HG03571 (cell line): ENCODE measurements around the gene HMCN1.

Experiments used
- ATAC-seq: cut with Tn5 transposase; IDR thresholded peaks from one replicate; pipeline ENCODE4 v1.9.1; 2021; ENCODE audit not compliant: unreplicated experiment

The HMCN1 gene

DNA sequence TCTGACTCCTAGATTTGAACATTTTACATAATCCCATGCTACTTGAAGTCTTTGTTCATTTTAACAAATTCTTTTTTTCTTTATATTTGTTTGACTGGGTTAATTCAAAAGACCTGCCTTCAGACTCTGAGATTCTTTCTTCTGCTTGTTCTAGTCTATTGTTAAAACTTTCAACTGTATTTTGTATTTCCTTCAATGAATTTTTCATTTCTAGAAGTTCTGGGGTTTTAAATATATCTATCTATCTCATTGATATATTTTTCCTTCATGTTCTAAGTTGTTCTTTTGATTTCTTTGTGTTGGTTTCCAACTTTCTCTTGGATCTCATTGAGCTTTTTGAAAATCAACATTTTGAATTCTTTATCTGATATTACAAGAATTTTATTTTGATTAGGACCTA, 64.3 kb downstream of the HMCN1 start:
- ATAC-seq = no peak

DNA sequence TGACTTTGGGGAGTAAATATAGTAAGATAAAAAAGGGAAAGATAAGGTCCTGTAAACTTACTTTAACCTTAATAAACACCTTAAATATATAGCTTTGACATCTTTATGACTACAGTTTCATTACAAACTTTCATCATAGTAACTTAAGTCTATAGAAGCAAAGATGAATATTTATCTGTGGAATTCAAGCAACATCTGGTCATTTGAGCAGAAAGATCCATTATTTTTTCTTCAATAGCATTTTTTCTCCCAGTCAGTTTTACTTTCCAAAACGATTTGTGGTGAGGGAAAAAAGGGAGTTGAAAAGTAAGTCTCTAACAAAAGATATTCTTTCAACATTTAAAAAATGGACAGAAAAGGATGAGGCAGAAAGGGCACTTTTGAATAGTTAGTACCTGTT, 69.0 kb downstream of the HMCN1 start:
- no peak for ATAC-seq

DNA sequence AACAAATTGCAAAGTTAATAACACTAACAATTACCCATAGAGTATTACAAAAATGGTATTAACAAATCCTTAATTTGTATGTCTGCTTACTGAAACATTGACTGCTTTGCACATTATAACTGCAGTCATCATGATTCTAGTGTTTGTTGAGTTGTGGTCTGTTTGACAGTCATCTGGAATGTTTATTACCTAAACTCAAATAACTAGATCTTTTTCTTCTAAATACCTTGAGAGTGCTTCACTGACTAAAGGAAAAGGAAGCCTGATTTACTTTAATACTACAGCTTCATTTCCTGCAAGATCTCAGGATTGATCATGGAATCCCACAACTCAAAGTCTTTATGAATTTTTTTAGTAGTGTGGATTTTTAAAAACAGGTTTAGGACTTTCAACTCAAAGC, 70.0 kb downstream of the HMCN1 start:
- no peak for ATAC-seq

DNA sequence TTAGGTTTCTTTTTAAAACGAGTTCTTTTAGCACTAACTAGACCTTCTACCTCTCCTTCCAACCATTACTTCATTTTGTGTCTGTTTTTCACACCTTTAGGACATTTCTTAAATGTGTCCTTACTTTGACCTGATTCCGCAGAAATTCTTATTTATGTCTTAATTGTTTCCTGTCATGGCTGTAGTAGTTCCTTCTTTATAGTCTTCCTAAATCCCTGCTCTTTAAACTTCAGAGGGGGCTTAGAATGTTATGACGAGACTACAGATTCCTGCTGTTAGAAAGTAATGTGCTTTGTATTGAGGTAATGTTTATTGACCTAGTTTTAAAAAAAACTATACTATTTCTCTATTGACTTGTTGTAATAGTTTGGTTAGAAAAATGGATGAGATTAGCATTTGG, 70.4 kb downstream of the HMCN1 start:
- no peak for ATAC-seq

DNA sequence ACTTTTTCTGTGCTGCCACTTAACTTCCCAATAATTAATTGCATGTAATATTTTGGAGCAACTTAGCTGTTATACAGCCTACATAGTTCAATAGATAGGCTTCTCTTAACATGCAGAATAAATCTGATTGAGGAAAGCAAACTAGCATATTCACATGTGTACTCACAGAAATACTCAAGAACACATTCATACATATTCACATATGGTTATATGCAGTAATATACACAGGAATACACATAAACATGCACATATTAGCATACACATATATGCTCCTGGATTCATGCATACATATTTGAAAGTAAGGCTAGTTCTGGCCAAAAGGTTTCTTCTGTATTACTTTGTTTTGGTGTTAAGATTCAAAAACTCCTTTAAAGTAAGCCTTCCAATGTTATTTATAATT, 73.1 kb downstream of the HMCN1 start:
- ATAC-seq = no peak

DNA sequence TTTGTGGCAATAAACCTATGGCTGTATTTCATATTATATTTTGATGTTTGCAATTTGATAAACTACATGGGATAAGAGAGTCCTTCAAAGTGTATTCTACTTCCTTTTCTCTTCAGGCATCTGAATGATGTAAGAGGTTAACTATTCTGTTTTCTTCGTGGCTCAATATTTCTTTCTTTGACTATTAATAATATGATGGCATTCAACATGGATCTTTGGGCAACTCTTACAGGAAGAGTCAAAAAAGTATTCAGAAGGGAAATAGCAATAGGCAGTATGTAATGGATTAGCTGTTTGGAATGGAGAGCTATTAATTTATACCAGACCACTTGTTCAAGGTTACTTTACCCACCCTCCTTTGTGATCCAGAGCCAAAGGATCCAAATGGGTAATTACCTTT, 74.4 kb downstream of the HMCN1 start:
- no peak for ATAC-seq

DNA sequence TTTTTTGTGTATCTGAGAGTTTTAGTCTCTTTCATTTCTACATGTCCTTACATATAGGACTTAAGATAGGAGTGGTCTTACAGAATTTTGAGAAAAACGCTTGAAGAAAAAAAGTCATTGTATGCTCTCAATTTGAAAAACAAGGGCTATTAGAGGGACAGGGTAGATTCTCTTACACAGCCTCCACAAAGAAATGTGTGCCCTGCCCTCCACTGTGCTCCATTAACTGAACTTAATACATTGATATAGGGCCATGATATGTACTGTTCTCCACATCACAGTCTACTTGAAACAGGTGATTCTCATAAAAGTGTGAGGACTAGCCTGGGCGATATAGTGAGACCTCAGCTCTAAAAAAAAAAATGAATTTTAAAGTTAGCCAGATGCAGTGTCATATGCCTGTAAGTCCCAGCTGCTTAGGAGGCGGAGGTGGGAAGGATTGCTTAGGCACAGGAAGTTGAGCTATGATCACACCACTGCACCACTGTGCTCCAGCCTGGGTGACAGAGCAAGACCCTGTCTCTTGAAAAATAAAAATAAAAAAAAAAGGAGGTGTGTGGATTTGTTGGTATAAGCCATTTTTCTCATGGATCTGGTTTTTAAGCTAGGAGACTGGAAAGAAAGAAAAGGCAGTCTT, 77.0 kb downstream of the HMCN1 start:
- ATAC-seq = no peak

DNA sequence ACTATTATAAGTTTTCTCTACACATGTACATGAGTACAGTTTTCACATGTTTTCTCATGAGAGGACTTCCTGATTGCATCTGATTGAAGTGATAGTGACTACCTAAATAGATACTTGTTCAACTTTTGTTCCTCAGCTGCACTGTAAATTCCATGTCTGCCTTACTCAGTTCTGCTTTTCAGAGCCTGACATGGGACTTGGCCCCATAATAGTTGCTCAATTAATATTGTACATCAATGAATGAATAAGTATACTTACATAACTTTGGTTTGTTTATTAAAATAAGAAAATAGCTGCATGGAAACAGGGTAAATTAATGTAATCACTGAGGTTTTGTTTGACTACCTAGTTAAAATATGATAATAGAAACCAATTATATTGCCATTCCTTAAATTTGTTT, 78.7 kb downstream of the HMCN1 start:
- ATAC-seq = no peak

DNA sequence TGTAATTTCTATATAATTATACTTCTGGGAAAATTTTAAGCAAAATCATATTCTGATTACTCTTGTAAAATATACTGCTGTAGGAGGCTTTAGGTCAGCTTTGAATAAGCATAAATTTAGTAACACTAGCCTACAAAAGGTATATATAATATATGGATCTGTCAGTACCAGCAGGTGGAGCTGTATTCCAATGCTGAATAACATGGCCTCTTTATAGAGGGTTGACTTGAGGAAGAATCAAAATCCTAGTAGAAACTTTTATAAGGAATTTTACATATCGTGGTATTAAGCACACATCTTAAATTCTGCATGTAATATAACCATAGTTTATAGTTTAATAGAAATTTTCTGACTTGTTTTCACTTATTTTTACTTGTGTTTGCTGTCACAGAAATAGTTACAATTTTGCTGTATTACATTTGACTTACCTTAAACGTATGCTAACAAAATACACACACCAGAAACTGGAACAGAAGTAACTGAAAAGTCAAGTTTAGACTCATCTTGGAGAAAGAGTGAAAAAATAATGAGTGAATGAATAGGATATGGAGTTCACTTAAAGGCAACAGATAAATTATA, 79.3 kb downstream of the HMCN1 start:
- no peak for ATAC-seq

DNA sequence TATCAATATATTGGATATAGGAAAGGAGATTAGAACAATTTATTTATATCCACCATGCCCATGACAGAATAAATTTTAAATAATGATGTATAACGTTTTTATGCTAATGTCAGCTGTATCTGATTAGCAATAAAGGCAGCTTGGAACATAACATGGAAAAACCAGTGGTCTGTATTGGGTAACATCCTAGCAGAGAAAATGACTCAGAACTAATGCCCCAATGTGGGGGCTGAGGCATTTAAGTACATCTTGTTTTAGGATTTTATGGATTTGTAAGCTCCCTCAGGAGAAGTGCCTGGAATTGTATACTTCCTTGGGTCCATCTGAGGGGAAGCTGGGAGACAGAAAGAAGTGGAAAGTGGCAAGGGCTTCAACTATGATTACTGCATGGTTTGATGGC, 82.3 kb downstream of the HMCN1 start:
- ATAC-seq = no peak

DNA sequence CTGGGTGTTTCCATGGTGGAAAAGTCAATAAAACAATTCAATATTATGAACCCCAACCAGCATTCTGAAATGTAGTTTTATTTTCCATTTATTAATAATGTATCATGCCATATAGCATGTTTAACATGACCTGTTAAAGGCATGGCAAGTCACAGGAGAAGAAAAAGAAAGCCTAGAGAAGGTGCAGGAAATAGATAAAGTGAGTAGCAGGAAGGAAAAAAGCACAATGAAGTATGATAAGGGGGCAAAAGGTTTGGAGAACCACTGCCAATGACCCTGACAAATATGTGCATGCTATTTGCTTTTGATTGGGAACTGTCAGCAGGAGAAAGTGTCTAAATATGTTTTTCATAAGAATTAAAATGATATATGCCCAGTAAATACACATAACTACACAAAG, 85.6 kb downstream of the HMCN1 start:
- no peak for ATAC-seq

DNA sequence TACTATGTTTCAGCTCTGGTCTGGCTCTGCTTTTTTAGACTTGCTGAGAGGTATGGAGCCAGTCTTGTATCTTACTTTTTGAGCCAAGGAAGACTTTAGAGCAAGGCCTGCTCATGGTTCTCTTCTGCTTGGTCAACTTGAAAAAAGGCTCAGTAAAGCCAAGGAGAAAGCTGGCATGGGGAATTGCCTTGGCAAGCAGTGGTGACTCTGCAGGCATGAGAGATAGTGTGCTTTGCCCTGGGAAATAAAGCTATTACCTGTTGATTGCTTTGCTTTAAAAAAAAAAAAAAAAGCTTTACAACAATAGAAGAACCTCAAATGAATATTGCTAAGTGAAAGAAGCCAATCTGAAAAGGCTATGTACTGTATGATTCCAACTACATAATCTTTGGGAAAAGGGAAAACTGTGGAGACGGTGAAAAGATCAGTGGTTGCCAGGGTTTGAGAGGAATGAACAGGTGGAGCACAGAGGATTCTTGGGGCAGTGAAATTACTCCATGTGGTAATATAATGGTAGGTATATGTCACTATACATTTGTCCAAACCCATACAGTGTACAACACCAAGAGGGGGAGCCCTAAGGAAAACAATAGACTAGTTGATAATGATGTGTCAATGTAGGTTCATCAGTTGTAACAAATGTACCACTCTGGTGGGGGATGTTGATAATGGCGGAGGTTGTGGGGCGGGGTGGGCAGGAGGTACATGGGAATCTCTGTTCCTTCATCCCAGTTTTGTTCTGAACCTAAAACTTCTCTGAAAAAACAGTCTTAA, 87.6 kb downstream of the HMCN1 start:
- no peak for ATAC-seq

DNA sequence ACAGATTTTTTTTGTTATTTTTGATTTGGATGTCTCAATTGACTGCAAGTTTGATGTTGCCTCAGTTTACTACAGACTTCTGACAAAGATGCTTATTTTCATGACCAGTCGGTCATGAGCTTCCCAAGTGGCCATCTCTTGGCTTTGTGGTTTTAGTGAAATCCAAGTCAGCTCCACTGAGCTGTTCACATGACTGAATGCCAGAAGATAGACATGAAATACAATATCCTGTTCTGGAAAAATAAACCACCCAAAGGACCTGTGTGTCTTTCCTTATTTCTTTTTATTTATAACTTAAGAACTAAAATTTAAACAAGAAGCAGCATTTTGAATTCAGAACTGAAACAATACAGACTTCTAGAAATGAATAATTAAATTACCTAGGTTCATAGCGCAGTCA, 89.3 kb downstream of the HMCN1 start:
- ATAC-seq = no peak

DNA sequence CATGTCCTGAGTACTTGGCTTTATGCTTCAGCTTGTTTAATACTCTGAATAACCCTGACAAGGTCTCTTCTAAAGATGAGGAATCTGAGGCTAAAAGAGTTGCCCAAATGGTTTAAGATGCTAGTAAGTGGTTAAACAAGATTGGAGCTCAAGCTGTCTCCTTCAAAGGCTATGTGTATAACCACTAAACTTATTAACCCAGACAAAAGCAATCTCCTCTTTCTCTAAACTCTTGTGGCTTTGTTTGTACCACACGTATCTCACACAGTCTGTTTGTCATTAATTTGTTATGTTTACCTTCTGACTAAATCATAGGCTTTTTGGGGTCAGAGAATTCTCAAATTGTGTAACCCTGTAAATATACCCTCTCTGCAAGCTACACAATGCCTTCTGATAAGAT, 89.9 kb downstream of the HMCN1 start:
- ATAC-seq = no peak

DNA sequence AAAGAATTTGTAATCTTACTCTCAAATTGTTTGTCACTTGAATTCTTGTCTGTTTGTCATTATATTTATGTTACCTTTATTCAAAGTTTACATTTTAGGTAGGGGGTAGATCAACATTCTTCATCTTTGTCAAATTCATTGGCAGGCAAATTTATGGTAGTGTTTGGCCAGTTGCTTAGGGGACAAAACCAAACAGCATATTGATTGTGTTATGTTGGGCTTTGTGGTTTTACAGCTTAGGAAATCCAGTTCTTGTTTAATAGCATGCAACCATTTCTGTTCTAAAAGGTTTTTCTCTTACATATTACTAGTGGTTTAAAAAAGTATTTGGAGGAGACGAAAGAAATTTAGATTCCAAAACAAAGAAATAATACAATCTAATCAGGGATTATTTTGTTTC, 91.4 kb downstream of the HMCN1 start:
- no peak for ATAC-seq

DNA sequence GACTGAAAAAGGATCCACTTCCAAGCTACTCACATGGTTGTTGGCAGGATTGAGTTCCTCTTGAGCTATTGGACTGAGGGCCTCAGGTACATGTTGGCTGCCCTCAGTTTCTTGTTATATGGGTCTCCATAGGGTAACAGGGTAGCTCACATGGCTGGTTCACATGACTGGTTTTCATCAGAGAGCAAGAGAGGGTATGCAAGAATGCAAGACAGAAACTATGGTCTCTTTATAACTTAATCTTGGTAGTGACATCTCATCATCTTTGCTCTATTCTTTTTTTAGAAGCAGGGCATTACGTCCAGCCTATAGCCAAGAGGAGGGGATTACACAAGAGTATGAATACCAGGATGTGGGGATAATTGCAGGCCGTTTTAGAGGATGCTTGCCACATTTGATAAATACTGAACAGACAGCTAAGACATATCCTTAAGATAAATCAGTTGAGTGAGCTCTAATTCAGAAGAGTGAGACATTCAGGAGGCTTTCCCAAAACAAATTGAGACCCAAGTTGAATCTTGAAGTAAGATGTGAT, 100.2 kb downstream of the HMCN1 start:
- ATAC-seq = no peak

DNA sequence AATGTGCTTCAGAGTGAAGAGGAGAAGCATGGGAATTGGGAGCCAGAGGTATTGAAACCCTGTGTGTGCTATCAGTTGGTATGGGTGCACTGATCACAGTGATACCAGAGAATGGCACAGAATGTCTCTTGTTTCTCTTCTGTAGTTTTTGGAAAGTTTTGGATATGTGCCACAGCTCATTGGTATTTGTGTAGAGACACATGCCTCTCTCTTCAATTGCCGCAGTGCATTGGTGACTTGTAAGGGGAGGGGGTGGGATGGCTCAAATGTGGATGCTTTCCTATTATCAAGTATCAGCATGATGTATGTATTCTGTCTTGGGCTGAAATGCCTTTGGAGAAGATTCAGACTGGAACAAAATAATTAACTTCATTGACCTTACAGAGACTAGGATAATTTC, 101.0 kb downstream of the HMCN1 start:
- ATAC-seq = no peak

DNA sequence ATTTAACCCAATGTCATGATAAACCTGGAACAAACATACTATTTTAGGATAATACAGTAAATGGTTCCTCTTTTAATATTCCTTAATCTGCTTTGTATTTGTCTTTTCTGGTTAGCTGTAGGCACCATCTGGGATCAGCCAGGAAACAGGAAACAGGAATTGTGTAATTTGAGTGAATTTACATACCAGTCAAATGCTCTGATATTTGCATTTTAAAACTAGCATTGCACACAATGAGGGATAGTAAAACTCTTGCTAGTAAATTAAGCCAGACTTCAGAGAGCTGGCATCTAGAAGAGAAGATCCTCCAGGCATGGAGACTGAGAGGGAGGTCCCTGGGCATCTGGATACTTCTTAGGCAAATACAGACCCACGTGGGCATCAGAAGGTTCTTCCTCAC, 103.5 kb downstream of the HMCN1 start:
- ATAC-seq = no peak

DNA sequence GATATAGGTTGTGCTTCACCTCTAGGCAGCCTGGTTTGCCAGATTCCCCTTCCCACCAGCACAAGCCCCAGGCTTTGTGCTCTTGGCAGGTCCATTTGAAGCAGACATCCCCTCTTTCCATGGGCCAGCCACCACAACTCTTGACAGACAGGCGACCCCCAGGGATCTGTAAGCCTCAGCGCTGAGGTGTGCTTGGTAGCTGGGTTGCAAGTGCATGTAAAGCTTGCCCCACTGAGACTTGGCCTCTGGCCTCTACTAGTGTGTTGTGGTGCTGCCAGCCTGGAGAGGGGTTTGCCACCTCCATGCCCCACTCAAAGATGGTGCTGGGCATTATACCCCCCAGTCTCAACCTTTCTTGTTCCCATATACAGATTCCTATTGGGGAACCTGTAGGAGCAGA, 103.9 kb downstream of the HMCN1 start:
- ATAC-seq = no peak

DNA sequence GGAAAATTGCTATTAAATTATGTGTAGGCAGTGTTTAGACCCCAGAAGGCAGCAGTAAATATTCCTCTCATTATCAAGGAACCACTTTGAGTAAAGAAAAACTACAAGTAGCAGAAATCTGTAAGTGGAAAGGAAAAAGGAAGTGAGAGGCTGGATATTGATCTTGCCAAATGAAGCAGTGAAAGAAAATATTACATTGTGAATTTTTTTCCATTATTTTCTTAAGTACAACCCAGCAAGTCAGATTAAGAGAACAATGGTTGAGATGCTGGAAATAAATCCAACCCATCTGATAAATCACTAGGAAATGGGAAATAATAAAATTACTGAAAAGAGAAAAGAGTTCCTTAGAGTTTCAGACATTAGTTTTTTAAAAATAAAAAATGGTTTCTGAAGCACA, 106.7 kb downstream of the HMCN1 start:
- ATAC-seq = no peak

DNA sequence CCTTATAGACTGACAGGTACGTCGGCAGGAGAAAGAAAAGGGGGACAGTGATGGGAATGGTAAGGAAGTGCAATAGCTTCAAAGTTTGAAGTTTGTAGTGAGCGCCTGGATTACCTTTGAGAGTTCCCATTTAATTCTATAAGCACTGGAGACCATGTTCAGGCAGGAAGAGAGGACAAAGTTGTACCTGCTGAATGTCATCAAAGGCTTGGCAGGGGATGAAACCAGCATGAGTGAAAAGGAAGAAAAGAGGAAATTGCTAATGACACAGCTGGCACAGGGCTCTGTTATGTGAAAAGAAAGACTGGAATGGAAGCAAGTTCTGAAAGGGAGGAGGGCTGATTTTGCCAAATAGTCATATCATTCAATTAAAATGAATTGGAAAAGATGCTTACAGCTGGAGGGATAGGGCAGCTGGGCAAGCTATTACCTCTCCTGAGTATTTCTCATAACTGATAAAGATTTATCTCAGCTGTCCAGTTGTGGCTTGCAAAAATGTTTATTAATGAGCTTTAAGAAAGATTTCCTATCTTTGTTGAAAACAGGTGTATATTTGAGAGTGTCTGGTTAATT, 109.2 kb downstream of the HMCN1 start:
- no peak for ATAC-seq

DNA sequence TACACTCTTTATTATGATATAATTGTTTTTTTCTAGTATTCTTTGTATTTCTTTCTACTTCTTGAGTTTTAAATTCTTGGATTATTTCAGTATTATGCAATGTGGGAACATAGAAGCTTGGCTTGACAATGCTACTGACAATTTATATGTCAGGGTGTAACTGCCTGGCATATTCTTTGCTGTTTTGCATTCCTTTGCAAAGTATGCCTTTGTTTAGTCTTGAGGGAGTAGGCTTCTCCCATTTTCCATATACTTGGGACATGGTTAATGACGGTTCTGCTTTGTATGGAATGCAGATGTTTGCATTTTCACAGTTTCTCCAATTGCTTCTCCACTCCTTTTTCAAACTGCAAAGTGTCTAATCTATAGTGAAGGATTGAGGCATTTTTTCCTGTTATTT, 109.8 kb downstream of the HMCN1 start:
- no peak for ATAC-seq
